GM21737 (cell line): ENCODE results near the gene SCO2.

Experiments
- ATAC-seq: cut with Tn5 transposase; IDR thresholded peaks from one replicate; pipeline ENCODE4 v1.9.1; 2021; ENCODE audit warnings: mild to moderate bottlenecking, moderate library complexity; ENCODE audit not compliant: unreplicated experiment

The SCO2 gene, protein sequence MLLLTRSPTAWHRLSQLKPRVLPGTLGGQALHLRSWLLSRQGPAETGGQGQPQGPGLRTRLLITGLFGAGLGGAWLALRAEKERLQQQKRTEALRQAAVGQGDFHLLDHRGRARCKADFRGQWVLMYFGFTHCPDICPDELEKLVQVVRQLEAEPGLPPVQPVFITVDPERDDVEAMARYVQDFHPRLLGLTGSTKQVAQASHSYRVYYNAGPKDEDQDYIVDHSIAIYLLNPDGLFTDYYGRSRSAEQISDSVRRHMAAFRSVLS

DNA sequence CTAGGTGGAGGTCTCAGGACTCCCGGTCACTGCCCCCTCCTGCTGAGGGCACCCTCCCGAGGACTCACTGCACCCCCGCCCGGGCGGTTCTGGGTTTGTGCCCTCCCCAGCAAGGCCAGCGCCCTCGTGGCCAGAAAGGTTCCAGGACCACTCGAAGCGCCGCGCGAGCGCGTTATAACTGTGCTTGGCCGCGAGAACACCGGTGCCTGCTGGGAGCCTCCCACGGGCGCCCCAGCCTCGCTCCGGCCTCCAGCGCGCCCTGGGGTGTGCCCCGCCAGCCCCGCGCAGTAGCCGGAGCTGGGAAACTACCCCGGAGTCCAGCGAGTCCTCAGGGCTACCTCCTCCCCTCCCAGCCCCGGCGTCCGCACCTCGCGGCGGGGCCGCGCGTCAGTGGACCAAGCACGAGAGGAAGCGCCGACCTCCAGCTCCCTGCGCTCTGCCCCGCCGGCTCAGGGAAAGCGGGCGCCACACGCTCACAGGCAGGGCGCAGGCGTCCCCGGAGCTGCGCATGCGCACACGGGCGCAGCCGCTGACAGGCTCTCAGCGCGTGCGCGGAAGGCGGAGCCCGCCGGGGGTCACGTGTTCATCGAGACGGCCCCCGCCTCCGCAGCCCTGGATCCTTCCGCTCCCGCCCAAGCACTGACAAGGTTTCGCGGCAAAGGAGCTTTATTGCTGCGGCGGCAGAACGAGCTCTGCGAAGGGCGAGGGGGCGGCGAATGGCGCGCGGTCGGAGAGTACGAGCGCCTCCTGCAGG is at the start of gene SCO2:
Gene SCO2, minus strand, starts transcription at position 495 of the 754 bp plus-strand sequence. CDS start 1,187 bp downstream, outside the sequence.
- peak; percentile 29 for ATAC-seq

DNA sequence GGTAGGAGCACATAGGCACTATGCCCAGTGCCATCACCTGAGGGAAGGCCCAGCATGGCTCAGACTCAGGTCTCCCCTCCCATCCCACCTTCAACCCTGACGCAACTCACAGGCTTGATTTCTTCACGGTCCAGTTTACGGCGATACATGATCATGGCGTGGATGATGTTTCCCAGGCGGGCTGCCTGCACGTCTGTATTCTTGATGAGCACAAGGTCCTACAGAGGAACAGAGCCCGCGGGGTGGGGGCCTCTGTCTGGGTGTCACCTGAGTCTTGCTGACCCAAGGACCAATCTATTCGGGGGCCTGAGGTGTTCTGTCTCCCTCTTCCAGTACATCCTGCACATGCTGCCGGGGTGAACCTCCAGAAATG is 49.0 kb upstream of the SCO2 start:
- ATAC-seq, result no peak

DNA sequence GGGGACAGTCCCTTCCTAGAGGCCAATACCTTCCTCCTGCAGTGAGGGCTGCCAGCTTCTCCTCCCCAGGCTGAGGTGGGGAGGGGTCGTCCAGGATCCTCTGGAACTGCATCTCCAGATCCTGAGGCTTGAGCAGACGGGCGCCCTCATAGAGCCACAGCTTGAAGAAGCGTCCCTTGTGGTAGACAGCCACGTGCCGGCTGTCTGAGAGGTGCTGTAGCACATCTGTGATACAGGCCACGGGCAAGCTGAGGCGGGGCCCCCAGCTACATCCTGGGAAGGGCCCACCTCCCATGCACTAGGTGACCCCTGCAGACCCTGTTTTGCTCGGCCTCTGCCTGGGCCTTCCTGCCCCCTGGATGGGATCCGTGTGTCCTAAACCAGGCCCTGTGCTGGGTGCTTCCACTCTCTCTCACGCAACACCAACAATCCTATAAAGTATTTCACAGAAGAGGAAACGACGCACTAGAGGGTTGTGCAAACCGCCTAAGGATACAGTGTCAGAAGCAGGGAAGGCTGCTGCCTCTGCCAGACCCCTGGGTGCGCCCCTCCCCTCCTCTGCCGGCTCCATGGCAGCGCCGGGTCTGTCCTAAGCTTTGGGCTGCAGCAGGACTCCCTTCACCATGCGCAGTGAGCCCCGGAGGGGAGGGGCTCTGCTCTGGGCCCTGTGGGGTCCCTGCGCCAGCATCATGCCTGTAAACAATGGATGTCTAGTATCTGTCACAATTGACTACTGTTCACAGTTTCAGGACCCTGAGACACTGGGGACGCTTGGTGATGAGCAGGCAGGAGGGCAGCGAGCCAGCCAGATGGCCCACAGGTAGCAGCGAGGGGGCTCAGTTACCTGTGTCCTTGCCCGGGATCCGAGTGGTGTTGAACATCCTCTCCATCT is 48.3 kb upstream of the SCO2 start:
- ATAC-seq, result no peak

DNA sequence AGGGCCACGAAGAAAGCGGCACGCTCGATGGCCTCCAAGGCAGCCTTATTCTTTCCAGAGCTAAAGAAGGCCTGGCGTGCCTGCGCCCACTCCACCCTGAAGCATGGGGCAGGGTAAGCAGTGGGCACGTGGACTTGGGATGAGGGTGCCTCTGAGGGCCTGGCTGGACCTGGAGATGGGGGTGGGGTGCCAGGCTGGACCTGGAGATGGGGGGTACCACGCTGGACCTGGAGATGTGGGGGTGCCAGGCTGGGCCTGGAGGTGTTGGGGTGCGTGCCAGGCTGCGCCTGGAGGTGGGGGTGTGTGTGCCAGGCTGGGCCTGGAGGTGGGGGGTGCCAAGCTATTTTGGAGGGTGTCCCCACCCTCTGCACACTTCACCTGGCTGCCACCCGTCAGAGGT is 47.6 kb upstream of the SCO2 start:
- no peak for ATAC-seq

DNA sequence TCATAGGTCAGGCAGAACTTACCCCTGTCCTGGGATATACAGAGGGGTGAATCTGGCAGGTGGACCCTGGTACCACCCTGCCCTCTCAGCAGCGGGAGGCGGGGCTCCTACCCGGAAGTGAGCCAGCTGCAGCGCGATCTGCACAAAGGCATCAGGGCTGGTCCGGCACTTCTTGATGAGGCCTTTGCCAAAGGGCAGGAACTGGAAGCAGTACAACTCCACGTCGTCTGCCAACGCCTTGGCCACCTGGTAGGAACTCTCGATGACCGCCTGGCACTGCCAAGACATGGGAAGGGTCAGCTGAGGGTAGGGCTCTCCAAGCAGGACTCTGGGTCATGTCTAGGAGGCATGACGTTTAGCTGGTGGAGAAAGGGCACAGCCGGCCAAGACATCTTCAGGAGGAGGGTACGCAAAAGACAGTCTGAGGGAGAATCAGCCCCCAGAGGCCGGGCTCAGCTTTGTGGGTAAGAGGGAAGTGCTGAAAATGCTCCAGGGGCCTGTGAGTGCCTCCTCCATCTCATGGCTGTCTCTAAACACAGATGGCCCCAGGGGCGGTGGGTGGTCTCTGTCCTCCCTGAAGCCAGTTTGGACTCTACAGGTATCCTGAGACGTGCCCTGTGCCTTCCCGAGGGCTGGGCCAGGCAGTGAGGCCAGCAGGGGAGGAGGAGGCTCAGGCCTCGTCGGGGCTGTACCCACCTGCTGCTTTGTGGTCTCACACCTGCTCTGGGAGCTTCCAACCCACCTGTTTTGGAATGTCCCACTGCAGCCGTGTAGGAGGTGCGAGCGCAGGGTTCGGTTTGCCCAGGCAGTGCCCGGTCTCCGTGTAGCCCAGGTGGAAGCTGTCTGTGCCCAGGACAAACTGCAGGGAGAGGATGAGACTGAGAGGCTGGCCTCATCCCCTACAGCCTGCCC is 46.1 kb upstream of the SCO2 start:
- no peak for ATAC-seq

DNA sequence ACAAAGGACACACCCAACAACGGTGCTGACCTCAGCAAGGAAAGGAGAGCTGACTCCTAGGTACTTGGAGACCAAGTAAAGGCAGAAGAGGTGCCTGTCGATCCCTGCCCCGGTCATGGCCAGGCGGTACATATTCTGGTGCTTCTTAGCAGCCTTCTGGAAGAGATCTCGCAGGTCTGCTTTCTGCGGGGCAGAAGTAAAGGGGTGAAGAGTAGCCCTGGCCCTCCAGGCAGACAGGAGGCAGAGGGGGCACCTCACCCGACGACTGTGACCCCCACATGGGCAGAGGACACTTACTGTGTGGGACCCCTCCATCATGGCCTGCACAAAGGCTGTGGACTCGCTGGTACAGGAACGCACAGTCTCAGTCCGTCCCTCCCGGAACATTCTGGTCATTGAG is 45.5 kb upstream of the SCO2 start:
- no peak for ATAC-seq

DNA sequence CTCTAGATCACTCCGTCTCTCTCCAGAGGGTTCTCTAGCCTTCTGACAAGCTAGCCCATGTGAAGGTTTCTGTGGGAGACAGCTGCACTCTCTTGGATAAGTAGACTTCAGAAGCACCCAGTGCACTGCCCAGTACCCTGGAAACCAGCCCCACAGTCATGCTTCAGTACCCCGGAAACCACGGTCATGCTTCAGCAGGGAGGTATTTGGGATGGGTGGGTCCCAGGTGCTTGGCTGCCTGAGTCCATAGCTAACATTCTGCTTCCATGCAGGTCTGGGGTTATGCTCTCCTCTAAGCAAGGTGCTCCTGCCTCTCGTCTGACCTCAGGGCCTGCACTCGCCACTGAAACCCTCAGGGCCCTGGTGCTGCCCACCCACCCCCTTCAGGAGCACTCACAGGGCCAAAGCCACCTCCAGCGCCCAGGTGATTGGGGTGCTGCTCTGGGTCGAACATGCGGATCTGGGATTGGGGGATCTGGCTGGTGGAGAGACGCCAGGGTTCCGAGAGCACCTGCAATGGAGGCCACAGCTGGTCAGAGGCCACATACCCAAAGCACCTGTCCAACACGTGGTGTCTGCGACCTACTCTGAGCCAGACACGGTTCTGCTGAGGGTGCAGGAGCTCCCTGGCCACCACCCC is 44.6 kb upstream of the SCO2 start:
- no peak for ATAC-seq

DNA sequence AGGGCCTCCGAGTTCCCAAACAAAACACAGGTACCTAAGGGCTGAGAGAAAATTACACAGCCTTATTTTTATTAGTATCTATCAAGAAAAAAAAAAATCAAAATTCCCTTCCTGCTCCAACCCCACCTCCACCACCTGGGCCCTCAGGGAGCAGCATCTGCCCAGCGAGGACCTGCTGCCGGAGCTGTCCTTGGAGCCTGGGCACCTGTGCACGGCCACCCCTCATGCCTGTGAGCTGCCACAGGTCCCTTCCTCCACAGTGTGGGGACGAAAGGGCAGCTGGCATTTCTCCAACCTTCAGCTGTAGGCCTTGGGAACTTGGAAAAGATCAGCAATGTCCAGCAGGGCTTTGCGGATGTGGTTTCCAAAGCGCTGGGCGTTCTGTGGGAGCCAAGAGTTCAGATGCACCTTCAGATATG is 43.7 kb upstream of the SCO2 start:
- ATAC-seq, result no peak

DNA sequence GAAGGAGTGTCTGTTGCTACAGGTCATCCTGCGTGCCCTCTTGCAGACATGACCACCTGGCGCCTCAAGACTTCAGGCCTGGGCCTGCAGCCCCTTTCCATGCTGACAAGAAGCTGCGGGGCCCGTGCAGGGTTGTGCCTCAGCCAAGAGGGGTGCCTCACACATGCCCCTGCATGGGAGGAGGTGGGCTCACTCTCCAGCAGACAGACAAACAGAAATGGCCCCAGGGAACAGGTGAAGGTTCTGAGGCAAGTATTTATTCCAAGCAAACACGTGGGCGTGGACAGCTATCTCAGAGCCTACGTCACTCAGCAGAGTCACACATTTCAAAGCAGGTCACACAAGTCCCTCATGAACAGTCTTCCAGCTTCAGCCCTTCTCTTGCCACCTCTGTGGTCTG is 43.2 kb upstream of the SCO2 start:
- ATAC-seq, result no peak

DNA sequence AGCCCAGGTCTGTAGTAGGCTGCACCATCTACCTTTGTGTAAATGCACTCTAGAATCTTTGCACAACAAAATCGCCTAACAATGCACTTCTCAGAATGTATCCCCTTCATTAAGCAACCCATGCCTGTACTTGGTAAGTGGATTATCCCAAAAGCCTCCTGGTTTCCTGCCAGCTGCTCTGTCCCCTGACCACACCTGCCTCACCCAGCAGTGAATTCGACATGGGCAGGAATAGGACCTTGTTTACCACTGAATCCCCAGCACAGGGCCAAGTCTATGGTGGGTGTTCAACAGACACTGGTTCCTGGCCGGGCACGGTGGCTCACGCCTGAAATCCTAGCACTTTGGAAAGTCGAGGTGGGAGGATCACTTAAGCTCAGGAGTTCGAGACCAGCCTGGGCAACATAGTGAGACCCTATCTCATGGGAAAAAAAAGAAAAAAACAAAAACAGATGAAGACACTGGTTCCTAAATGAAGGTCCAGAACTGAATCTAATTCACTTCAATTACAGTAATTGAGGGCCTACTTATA is 42.4 kb upstream of the SCO2 start:
- no peak for ATAC-seq

DNA sequence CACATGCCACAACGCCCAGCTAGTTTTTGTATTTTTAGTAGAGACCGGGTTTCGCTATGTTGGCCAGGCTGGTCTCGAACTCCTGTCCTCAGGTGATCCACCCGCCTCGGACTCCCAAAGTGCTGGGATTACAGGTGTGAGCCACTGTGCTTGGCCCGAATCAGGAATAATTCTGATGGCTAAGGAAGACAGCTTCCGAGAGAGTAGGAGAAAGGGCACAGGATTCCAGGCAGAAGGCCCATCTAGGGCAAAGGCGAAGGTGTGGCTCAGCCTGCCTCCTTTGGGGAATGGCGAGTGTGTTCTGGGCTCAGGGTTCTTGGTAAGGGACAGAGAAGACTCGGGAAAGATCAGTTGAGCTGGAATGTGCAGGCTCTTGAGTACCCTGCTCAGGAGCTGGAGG is 38.9 kb upstream of the SCO2 start:
- no peak for ATAC-seq

DNA sequence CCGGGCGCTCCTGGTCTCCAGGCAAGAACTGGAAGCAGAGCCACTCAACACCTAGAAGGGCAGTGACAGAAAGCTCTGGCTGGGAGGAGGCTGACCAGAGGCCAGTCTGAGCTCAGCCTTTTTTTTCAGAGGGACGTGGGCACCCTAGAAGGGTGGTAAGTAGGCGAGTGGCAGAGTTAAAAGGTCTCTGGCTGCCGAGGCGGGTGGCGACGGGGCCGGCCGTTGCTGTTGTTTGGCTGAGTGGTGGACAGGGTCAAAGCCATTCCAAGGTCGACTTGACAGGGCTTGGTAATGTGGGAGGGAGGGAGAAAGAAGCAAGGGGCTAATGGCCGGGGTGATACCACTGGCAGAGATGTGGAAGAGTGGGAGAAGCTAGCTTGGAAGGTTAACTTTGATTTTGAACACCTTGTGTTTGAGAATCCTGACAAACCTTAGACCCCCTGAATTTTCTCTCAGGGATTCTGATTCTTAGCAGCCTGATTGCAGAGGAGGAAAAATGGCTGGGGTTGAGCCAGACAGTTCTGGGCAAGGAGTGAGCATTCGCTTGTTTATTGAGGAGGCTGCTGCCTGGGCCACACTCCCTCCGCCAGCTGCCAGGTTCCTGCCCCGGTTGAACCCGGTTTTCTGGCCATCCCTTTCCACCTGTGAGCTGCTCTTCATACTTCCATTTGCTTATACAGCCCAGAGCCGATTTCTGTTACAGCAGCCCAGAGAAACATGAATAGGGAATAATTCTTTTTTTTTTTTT is 38.2 kb upstream of the SCO2 start:
- no peak for ATAC-seq

DNA sequence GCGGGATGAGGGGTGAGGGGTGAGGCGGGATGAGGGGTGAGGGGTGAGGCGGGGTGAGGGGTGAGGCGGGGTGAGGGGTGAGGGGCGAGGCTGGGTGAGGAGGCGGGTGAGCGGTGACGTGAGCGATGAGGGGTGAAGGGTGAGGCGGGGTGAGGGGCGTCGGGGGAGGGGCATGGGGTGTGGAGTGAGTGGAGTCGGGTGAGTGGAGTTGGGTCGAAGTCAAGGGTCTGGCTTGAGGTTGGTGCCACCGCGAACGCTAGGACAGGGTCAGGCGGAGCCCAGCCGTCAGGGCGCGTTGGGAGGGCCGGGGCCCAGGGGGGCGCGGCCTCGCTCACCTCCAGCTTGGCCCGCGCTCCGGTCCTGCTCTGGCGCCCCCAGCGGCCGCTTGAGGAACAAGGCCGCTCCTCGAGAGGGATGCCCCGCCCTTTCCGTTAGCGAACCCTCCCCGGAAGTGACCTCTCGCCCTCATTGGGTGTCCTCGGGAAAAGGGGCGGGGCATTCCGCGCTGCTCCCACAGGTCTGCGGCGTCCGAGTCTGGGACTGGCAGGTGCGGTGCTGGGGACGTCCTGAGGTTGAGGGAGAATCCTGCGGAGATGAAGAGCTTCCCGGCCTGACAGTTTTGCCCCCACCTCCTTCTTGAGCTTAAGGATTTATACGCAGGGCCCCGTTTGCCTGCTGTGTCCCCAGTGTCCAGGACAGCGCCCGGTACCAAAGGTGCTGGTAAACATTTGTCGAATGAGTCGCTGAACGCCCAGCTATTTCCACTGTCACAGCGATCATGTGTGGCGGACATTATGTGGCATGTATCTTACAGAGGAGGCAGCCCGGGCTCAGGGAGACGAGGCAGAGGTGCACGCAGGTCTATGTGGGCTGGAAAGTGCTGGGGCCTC is 37.4 kb upstream of the SCO2 start, which contains the start of gene SYCE3:
Gene SYCE3, minus strand, starts transcription at position 397 of the 890 bp plus-strand sequence. CDS start 6,514 bp downstream, outside the sequence.
- ATAC-seq, result peak; percentile 88

DNA sequence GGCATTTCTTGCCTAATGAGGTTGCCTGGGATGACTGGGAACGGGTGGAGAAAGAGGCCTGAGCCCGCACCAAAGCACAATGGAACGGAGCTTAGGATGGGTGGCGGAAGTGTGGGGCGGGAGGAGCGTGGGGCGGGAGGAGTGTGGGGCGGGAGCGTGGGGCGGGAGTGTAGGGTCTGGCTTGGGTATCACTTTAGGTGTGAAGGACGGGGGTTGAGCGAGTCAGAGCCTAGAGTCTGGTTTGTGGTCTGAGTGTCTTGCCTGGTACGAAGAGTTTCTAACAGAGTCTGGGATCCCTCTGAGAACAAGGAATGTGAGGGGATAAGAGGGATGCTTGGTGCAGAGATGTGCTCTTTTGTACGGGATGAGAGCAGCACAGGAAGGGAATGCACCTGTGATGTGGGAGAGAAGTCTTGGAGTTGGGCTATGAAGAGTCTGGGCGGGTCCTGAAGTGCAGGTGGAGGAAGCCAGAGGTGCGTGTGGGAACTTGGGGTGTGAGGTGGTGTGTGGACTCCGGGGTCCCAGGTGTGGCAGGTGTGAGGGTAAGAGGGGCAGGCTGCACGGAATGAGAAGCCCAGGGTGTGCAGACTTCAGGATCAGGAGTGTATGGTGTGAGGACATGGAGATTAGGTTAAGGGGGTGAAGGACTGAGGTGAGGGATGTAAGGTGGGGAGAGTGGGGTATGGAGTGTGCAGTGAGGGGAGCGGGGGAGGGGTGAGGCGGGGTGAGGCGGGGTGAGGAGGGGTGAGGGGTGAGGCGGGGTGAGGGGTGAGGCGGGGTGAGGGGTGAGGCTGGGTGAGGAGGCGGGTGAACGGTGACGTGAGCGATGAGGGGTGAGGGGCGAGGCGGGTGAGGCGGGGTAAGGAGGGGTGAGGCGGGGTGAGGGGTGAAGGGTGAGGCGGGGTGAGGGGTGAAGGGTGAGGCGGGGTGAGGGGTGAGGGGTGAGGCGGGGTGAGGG is 36.3 kb upstream of the SCO2 start:
- ATAC-seq, result no peak

DNA sequence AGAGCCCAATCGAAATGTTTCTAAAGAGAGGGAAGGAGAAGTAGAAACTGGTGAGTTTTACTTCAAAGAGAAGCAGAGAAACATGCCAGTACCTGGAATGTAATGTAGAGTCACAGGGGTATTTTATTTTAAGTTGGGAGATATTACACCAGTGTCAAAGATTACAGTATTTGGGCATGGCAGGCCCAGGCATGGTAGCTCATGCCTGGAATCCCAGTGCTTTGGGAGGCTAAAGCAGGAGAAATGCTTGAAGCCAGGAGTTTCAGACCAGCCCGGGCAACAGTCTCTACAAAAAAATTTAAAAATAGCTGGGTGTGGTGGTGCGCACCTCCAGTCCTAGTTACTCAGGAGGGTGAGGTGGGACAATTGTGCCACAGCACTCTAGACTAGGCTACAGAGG is 34.6 kb upstream of the SCO2 start:
- ATAC-seq, result no peak

DNA sequence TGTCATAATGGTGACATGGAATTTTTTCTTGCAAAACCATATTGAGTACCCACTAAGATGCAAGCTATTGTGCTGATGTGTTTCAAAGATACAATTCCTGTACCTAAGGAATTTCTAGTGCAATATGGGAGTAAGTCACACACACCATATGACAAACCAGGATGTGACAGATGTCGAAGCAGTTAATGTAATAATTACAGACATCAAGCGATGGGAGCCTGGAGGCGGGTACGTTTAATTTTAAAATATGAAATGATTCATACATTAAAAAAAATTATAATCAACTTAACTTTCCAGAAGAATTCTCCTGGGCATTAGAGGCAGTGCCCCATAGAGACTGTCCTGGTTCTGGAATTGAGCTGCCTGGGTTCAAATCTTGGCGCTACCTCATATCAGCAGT is 31.3 kb upstream of the SCO2 start:
- no peak for ATAC-seq

DNA sequence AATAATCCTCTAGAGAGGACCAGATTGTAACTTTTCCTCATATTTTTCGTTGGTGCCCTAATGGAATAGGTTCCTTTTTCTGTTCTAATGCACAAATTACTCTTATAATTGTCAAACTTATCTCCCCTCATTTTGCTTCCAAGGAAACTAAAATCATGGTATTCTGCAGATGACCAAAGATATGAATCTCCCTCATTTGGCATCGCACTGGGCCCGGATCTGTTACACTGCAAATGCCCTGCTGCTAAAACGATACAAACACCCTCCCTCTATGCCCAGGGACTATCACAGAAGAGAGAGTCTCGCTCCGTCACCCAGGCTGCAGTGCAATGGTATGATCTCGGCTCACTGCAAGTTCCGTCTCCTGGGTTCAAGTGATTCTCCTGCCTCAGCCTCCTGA is 27.9 kb upstream of the SCO2 start:
- no peak for ATAC-seq
